ENCODE data around the gene TNK2.

- TF ChIP-seq CTCF (IDR thresholded peaks at IDR 0.05), result no peak
- TF ChIP-seq POLR2A (IDR thresholded peaks at IDR 0.05), result no peak
These were observed 2.9 kb upstream of the TNK2 start for GRCh38 chr3:195911041-195911945.

All from esophagus squamous epithelium (tissue), 4 donors.